GM18907 (cell line): ENCODE measurements around the gene MRE11.
A peak's percentile ranks its signal among the peaks of the same experiment; 100 is the strongest.

ENCODE experiments used
- ATAC-seq: cut with Tn5 transposase; IDR thresholded peaks from one replicate; pipeline ENCODE4 v1.9.1; 2021; ENCODE audit warnings: mild to moderate bottlenecking, moderate library complexity; ENCODE audit not compliant: unreplicated experiment

Gene MRE11

DNA sequence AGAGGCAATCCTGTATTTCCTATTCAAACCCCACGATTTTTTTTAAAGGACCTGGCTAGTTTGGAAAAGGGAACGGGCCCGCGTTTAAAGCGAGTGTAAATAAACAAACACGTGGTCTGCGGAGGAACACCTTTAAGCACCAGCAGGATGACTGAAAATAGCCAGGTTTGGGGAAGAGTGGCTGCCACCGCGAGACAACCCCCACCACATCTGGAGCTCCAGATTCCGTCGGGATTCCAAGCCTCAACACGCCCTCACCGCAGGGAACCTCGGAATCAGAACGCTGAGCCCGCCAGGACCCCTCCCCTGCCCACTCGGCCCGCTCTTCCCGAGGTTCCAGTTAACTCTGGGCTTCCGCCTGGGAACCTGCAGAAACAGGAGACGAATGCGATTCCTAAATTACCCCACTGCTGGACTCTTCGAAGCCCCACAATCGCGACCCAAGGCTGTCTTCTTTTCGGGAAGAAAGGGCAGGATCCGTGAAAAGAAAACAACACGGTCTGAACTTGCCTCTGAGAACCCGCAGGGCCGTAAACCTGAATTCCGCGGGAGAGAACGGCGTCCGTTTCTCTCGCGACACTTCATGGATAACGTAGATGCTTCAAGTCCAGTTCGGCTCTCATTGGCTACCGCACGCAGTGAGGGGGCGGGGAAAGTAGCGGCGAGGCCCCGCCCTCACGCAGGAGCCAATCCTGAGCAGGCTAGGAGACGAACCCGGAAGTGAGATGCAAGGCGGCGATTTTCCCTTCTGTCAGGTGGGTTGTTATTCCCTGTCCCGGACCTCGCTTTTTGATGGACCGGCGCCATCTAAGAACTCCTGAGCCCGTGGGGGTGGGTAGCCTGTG lies at the start of gene MRE11, which contains the start of gene ANKRD49:
MRE11 (minus strand) TSS at position 564 of the 845 bp plus-strand sequence. CDS start 1,043 bp downstream, outside the sequence.
ANKRD49 (plus strand) TSS at position 704 of the 845 bp plus-strand sequence. CDS start 2,710 bp downstream, outside the sequence.
- peak; percentile 100 for ATAC-seq

DNA sequence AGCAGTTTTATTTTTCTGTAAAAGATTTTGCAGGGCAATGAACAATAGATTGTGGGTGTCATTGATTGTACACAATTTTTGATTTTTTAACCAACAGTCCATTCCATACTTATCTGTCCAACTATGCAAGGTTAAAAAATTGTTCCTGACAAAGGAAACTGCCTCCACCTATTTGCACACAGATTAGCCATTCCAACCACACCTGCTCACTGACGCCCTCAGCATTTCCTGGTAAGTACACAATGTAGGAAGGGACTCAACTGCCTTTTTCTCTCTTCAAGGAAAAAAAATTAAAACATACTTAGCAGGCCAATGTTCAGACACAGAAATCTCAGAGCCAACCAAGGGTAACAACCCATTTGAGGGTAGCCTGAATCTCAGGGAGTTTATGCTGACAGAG lies 45.8 kb upstream of the MRE11 start:
- no peak for ATAC-seq

DNA sequence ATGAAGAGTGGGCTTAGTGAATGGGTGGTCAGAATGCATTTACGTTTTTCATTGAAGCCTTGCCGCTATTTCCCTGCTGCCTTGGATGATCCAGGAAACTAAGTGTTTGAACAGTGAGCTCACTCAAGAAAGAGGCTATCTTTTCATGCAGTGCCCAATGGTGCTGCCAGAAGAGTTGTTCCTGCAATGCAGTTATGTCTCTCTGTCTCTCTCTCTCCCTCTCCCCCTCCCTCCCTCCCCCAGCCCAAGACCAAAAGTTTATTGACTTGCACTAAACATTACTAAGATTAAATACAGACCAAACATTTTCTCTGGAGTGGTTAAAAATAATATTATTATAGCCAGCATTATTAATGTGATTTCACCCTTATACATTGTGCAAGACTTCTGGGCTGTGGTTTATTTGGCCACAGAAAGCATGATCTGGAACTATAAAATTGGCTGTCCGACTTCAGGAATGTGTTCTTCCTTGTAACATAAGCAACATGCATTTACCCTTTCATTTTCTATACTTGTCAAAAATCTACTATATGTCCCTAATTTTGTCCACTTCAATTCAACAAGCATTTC lies 43.5 kb upstream of the MRE11 start:
- no peak for ATAC-seq

DNA sequence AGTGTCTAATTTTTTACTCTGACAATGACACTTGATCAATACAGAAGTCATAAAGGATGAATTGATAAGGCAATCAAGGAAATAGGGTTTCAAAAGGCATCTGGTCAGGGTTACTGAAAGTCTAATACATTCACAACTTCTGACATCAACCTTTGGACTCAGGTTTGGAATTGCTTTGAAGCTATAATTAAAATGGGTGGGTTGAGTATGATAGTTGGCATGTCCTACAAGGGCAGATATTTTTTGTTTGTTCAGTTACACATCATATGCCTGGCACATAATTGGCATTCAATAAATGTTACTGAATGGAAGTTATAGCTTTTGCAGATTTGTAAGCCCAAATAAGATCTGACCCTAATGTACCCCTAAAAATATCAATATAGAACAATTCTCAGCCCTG lies 42.7 kb upstream of the MRE11 start:
- no peak for ATAC-seq

DNA sequence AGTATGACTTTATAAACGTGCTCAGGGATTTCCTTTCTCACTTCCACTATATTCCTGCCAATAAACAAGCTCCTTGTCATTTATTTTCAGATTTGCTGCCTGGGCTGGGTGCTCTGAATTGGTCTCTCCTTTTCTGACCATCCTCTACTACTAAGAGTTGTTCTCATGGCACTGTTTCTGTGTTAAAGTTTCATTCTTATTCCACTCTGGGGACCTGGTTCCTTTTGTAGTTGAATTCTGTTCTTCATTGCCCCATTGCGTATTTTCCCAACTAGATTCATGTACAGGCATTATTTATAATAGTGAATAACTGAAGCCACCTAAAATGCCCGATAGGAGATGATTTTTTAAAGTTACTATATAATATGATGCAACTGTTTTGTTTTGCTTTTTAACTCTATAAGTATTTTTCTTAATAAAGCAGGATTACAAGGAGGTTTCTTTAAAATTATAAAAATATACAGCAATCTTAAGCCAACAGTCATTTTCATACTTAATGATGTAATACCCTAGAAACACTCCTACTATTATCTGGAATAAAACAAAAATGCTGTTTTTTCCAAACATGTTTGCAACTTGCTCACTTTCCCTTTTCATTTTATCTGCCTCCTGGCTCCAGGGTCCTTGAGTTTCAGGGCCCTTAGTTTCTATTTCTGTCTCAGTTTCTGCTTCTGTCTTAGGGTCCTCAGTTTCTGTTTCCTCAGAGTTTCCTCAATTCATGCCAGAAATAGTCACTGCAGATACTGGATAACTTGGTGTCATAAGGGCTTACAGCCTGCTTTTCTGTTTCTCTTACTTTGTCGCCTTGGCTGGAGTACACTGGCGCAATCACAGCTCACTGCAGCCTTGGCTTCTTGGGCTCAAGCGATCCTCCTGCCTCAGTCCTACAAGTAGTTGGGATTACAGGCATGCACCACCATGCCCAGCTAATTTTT lies 40.3 kb upstream of the MRE11 start:
- ATAC-seq, result no peak

DNA sequence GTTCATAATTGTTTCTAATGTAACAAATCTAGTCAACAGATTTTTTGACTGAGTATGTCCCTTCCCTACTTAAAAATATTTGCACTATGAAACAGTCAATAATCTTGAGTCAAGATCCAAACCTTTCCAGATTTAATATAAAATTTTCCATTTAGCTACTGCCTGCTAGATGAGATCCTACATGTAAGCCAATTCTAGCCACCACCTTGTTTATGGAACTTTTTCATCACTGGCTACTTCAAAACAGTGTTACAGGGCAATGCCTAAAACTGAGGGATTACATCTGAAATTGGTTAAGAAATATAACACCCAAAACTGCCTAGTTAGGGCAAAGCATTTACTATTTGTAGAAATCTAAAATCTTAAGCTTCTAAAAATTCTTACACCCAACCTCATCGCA lies 39.6 kb upstream of the MRE11 start:
- no peak for ATAC-seq

DNA sequence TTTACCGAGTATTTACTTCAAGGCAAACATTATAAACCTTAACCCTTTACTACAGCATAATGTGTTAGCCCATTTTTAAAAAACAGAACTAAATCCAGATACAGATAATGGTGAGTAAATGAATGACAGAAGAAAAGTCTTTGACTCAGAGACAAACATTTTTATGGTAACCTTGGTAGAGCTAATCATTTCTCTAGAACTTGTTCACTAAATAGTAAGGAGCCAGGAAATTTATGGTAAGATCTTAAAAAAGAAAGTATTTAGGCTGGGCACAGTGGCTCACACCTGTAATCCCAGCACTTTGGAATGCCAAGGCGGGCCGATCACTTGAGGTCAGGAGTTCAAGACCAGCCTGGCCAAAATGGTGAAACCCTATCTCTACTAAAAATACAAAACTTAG lies 38.6 kb upstream of the MRE11 start:
- ATAC-seq, result no peak

DNA sequence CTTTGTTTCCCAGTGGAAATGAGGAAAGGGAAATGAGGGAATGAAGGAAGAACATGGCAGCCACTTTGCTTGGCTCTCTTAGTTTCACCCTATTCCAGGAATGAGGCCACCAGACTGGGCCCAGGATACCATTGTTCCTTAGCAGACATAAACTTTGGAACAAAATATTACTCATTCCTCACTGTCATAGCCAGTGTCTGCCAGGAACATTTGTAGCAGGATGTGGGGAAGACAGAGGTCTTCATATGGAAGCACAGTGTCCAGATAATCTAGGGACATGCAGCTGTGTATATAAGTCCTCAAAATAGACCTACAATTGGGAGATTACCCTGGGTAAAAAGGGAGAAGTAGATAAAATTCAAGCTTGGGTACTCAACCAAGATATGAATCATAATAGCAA lies 34.9 kb upstream of the MRE11 start:
- no peak for ATAC-seq

DNA sequence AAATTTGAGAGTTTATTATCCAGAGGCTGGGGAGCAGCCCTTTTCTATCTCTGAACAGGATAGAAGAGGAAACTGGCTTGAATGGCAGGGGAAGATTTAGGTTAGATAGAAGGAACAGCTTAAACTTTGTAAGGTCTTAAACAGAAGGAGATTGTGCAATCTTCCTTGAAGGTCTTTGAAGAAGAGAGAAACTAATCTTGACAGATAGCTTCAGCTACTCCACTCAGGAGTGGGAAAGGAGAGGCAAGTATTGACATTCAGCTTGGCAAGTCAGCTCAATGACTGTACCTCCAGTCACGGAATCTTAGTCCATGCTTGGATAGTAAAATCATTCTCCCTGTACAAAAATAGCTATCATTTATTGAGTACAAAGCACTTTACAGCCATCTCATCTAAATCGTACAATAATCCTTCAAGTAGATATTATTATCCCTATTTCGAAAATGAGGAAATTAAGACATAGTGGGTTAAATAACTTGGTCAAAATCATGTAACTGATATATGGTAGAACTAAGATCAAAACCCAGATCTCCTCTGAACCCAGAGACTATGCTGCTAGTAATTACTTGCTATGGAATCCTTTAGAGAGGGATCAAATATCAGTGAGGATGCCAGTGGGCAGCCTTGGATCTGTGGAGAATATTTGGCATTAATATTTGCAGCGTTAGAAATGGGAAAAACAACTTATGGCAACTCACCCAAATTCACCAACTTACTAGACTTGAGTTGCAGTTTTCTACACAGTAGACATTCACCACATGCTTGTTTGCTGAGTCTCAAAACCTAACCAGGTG lies 33.2 kb upstream of the MRE11 start:
- no peak for ATAC-seq

DNA sequence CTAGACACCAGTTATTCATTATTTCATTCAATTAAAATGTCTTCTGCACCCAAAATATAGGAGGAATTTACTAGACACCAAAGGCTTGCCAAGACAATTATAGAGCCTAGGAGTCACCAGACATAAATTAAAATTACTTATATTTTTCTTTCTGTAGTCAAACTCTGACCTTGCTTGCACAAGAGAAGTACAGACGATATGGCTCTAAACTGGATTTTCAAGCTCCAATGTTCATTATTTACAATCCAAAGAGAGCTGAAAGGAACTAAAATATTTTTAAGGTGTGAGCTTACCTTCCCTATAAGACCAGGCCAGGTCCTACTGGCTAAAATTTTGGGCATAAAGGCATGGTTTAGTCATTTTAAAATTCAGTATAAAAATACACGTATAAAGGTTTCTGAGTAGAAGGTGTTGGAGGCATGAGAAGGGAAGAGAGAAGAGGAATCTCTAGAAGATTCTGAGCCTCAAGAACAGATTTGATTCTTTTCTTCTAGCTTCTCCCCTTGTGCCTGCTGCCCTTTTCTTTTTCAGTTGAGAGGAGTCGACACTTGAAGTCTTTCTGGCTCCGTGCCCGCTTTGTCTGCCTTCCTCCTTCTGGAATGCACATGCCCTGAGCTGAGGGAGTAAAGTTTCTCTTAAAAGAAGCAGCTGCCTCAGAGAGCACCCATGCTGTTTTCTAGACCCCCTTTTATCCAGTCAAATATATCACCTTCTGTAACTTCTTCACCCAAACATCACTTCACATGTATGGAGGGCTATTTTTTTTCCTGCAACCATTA lies 32.1 kb upstream of the MRE11 start:
- no peak for ATAC-seq

DNA sequence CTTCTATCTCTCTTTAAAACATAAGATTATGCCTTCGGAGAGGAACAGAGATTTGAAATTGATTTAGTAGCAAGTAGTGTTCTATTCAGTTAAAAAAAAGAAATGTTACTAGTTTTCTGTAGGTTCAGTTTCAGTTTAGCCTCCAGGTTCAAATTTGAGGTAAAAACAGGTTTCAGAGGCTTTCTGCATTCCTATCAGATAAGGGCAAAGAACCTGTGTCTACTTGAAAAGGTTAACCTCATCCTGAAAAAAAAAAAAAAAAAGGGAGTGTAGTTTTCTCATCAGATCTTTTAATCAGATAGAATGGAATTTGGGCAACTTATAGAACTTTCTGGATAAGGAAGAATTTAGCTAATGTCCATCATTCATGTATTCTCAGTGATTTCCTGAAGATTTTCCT lies 30.7 kb upstream of the MRE11 start:
- no peak for ATAC-seq

DNA sequence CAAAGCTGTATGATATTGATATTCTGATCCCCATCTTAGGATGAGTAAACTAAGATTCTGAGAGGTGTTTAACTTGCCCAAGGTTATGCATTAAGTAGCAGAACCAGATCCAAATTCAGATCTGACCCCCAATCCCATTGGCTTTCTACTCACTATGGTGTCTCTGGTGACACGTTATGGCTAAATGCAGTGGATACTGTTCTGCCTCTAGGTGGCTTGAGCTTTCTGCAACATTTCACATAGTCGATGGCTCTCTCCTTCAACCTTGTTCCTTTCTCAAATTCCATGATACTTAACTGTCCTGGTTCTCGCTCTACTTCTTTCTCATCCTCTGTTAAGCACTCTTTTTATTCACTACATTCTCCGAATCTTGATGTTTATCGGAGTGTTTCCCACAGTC lies 28.0 kb upstream of the MRE11 start:
- peak; percentile 62 for ATAC-seq

DNA sequence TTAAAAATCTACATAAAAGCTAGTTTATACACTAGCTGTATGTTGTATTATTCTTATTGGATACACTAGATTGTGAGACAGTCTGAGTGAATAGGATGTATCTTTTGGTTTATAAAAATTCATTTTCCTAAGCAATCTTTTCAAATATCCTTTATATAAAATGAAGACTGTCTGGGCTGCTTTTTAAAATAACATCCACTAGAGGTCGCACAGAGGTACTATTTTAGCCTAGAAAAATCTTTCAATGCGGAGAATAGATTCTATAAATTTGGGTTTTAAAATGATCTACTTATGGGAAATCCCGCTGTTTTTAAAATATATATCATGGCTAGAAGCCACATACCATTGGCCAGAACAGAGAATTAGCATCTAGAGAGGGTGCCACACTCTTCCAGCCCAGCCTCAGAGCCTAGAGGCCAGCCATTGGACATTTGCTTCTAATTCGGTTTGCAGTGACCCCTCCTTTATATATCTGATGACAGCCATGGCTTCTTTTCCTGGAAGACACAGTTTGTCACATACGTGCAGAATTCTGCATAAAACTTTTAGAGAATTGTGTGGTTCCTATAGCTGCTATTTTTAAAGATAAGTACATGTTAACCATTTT lies 25.9 kb upstream of the MRE11 start:
- peak; percentile 56 for ATAC-seq

DNA sequence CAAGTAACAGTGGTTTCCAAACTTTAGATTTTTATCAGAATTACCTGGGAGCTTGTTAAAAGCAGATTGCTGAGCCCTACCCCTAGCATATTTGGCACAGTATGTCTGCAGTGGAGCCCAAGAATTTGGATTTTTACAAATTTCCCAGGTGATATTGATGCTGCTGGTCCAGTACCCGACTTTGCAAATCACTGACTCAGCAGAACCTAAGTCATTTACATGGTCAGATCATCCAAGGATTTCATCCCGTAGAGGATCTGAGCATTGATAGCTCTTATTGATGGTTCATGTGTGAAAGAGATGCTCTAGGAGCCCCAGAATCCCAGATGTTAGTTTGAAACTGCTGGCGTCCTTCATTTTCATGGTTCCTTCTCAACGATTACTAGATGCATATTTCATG lies 24.7 kb upstream of the MRE11 start:
- ATAC-seq, result no peak

DNA sequence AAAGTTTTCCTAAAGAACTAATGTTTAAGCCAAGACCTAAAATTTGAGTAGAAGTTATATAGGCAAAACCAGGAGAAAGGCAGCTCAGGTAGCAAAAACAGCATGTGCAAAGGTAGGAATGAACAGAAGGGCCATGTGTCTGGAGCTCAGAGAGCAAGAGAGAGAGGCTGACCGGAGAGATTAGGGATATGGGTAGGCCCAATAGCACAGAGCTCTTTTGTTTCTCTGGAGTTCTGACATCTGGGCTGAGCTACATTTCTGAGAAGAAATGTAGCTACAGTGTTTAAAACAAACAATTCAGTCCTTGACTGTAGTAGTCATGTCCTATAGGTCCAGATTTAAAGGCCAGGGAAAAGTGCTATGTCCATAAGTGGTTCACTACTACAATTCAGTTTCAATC lies 23.1 kb upstream of the MRE11 start:
- ATAC-seq, result no peak

DNA sequence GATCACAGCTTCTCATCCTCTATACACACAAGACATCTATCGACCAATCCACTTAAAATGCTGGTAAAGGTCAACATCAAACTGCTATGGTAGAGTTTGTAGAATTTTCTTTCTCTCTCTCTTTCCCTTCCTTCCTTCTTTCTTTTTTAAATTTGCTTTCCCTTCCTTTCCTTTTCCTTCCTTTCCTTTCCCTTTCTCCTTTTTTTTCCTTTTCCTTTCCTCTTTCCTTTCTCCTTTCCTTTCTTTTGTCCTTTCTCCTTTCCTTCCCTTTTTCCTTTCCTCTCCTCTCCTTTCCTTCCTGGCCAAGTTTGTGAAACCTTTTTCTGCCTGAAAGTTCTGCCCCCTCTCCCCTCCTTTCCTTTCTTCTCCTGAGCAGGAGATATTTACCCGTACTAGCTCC lies 21.8 kb upstream of the MRE11 start:
- ATAC-seq, result no peak

DNA sequence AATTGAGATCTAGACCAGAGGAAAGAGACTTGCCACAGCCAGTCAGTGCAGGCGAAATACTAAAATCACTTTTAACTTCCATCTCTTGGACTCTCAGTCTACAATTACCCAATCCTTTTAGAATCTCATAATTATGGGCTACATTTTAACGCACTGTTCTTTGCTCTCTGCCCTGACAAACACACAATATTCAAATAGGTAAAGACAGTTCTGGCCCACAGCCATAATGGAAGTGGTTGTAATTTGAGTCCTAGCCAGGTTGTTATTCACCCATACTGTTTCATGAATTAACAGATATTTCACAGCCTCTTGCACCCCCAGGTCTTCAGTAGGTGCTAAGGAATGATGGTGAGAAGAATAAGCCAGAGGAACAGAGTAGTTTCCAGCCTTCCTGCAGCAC lies 19.4 kb upstream of the MRE11 start:
- peak; percentile 31 for ATAC-seq

DNA sequence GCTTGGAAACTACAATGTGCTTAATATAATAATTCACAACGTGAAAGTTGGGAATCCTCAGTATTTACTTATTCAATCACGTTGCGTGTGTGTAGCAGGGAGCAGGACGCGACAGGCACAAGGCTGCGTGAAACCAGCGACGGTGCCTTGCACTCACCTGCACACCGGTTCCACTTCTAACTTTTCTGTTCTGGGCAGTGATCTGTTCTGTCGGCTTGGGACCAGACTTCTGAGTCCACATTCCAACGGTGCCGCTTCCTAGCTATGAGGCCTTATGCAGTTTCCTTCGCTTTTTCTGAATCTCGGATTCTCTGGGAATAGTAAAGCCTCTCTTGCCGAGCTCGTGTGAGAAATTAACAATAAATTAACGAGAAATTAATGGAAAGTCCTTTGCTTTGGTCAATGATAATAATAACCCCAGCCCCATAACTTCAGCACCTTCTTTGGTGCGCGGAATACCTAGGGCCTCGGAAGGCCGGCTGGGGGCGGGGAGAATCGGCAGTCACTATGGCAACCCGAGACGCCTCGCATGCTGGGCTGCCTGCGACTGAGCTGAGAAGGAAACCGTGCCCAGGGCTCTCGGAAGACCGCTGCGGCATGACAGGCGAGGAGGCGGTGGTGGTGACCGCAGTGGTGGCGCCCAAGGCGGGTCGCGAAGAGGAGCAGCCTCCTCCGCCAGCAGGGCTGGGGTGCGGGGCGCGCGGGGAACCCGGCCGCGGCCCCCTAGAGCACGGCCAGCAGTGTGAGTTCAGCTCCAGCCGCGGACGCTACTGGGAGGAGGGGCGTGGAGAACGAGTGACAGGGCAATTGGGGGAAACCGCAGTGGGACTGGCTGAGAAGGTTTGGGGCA lies 18.5 kb upstream of the MRE11 start, which contains the start of gene C11orf97:
C11orf97 (plus strand) TSS at position 530 of the 850 bp plus-strand sequence; CDS start at position 598, 68 bp downstream.
- peak; percentile 91 for ATAC-seq
